GM23338 (cell line): ENCODE measurements around the gene LDB3.
"Not testable (repeated sequence)": the region's sequence is repeated elsewhere in the genome, so short reads cannot be mapped to it uniquely, and the experiment has no call there.

ENCODE experiments used
- CREB1 ChIP-seq: fragments of 250-450 bp; sonication (Bioruptor Pico); IDR thresholded peaks from 2 replicates; pipeline ENCODE4 v1.5.0; 2020; ENCODE audit warnings: low read depth, mild to moderate bottlenecking, moderate library complexity
- CTCF ChIP-seq, 2 experiments: fragments of 200-600 bp in 1 of 2; sonication (generic) in 1 of 2; conservative IDR thresholded peaks; 2 replicates each; pipeline versions ENCODE4 v1.5.1 to v1.6.1; 2016 to 2017; ENCODE audit warnings: antibody characterized with exemption in 2 of 2, low read depth in 2 of 2, mild to moderate bottlenecking in 2 of 2, moderate library complexity in 1 of 2
- ETS1 ChIP-seq: IDR thresholded peaks from 2 replicates; pipeline ENCODE4 v1.6.1; 2016; ENCODE audit warnings: antibody characterized with exemption
- EZH2 ChIP-seq: fragments of 200-600 bp; sonication (generic); IDR thresholded peaks from one replicate; pipeline ENCODE4 v1.8.0; 2017; ENCODE audit warnings: antibody characterized with exemption, mild to moderate bottlenecking, low read depth; ENCODE audit not compliant: unreplicated experiment
- EZH2phosphoT487 ChIP-seq: fragments of 200-600 bp; sonication (generic); IDR thresholded peaks from one replicate; pipeline ENCODE4 v1.8.1; 2018; ENCODE audit warnings: antibody characterized with exemption; ENCODE audit not compliant: unreplicated experiment
- JUNB ChIP-seq: IDR thresholded peaks from one replicate; pipeline ENCODE4 v1.6.1; 2016; ENCODE audit warnings: antibody characterized with exemption; ENCODE audit not compliant: unreplicated experiment
- NANOG ChIP-seq: IDR thresholded peaks from 2 replicates; pipeline ENCODE4 v1.6.1; 2016; ENCODE audit warnings: antibody characterized with exemption, borderline replicate concordance
- POLR2AphosphoS5 ChIP-seq: IDR thresholded peaks from 2 replicates; pipeline ENCODE4 v1.6.1; 2016; ENCODE audit warnings: antibody characterized with exemption, low read depth
- REST ChIP-seq: IDR thresholded peaks from one replicate; pipeline ENCODE4 v1.6.1; 2018; ENCODE audit warnings: antibody characterized with exemption; ENCODE audit not compliant: unreplicated experiment
- ZNF331 ChIP-seq: fragments of 250-450 bp; sonication (Bioruptor Pico); IDR thresholded peaks from 2 replicates; pipeline ENCODE4 v1.5.0; 2020; ENCODE audit warnings: low read depth, mild to moderate bottlenecking, moderate library complexity

- TF ChIP-seq CTCF (conservative IDR thresholded peaks at IDR 0.05; ENCODE audit: low read depth in 2 of 2); POLR2AphosphoS5; NANOG; ZNF331; CREB1 (CRISPR knock-in tag); EZH2phosphoT487; EZH2; REST; JUNB; ETS1: not testable (repeated sequence)
These were observed 22.6 kb upstream of the LDB3 start for GRCh38 chr10:86645621-86646165.
